HG03469 (cell line): ENCODE results near the gene ITGA1.
"Not testable (repeated sequence)": the region's sequence is repeated elsewhere in the genome, so short reads cannot be mapped to it uniquely, and the experiment has no call there.

Source experiments
- ATAC-seq: cut with Tn5 transposase; IDR thresholded peaks from one replicate; pipeline ENCODE4 v1.9.1; 2021; ENCODE audit warnings: mild to moderate bottlenecking, moderate library complexity, moderate number of reproducible peaks; ENCODE audit not compliant: unreplicated experiment

Gene ITGA1

GRCh38 chr5:52825826-52826225, 38.1 kb downstream of the ITGA1 start:
- peak; percentile 91 for ATAC-seq

GRCh38 chr5:52827815-52828214, 40.1 kb downstream of the ITGA1 start:
- ATAC-seq = no peak

- ATAC-seq = no peak
Observed at GRCh38 chr5:52829664-52830063, 41.9 kb downstream of the ITGA1 start.

GRCh38 chr5:52830650-52831049, 42.9 kb downstream of the ITGA1 start:
- no peak for ATAC-seq

- no peak for ATAC-seq
Observed at GRCh38 chr5:52831786-52832511, 44.2 kb downstream of the ITGA1 start.

- no peak for ATAC-seq
Observed at GRCh38 chr5:52834320-52834719, 46.6 kb downstream of the ITGA1 start.

- ATAC-seq = no peak
Observed at GRCh38 chr5:52837068-52837467, 49.4 kb downstream of the ITGA1 start.

GRCh38 chr5:52837591-52838001, 49.9 kb downstream of the ITGA1 start:
- ATAC-seq = no peak

GRCh38 chr5:52838326-52839015, 50.8 kb downstream of the ITGA1 start:
- no peak for ATAC-seq

GRCh38 chr5:52839285-52839684, 51.6 kb downstream of the ITGA1 start:
- no peak for ATAC-seq

GRCh38 chr5:52840277-52841050, 52.7 kb downstream of the ITGA1 start:
- ATAC-seq = no peak

- no peak for ATAC-seq
Observed at GRCh38 chr5:52841114-52841513, 53.4 kb downstream of the ITGA1 start.

- ATAC-seq = no peak
Observed at GRCh38 chr5:52842111-52842510, 54.4 kb downstream of the ITGA1 start.

GRCh38 chr5:52844885-52845284, 57.2 kb downstream of the ITGA1 start:
- ATAC-seq = no peak

- ATAC-seq = no peak
Observed at GRCh38 chr5:52846182-52846842, 58.6 kb downstream of the ITGA1 start.

GRCh38 chr5:52848688-52849087, 61.0 kb downstream of the ITGA1 start:
- ATAC-seq = not testable (repeated sequence)

GRCh38 chr5:52849544-52849943, 61.8 kb downstream of the ITGA1 start:
- no peak for ATAC-seq

GRCh38 chr5:52853650-52854049, 65.9 kb downstream of the ITGA1 start:
- no peak for ATAC-seq

GRCh38 chr5:52854301-52854700, 66.6 kb downstream of the ITGA1 start:
- ATAC-seq = no peak

GRCh38 chr5:52854949-52855348, 67.2 kb downstream of the ITGA1 start:
- no peak for ATAC-seq

- ATAC-seq = peak; percentile 89
Observed at GRCh38 chr5:52856564-52856963, 68.8 kb downstream of the ITGA1 start.
